HepG2 (cell line): ENCODE measurements around the gene MTHFD2L. TPM values are rescaled to one million over a fixed set of nuclear protein-coding genes. Genes with fewer than 3 reads are reported as not detected.

ENCODE experiments used
- ATAC-seq: fragments of 200-7000 bp; cut with Tn5 transposase; 3 replicates; pipeline ENCODE4 v1.9.1; 2020; ENCODE audit warnings: mild to moderate bottlenecking, moderate library complexity
- BruUV-seq: library from RNA; stranded (reverse); fragments of 400-500 nt; replicated peaks from 2 replicates; lab custom pipeline; 2021; lab: Mats Ljungman, UMichigan
- CTCF ChIA-PET: fragments of 300-600 bp; formaldehyde crosslinking; extraction: SDS; loops from one replicate; lab custom pipeline; 2021; ENCODE audit warnings: low total read pairs, inconsistent platforms, low intra/inter-chr PET ratio; lab: Yijun Ruan, JAX
- POLR2A ChIA-PET: fragments of 350-600 bp; sonication (Branson Sonifier 250); formaldehyde crosslinking; loops from one replicate; lab custom pipeline; 2020; ENCODE audit warnings: antibody characterized with exemption, inconsistent platforms; lab: Yijun Ruan, JAX
- DNase-seq: peaks from one replicate; pipeline ENCODE4 v3.0.0-alpha.2; 2015; ENCODE audit warnings: low spot score
- FAIRE-seq: peaks from 3 replicates; lab custom pipeline; 2011; peaks lifted over from hg19 to GRCh38; lab: Jason Lieb, UNC
- H2AFZ ChIP-seq: one replicate; pipeline ENCODE4 v1.6.1; 2011; ENCODE audit warnings: low read length, inconsistent platforms
- H3K27ac ChIP-seq: fragments of 300-600 bp; 3 replicates; pipeline ENCODE4 v1.8.0; 2011; ENCODE audit warnings: mixed run types, mild to moderate bottlenecking, mixed read lengths, low read length, inconsistent platforms; ENCODE audit not compliant: insufficient read depth; ENCODE audit errors: extremely low read length
- H3K27me3 ChIP-seq, 2 experiments: fragments of 200-600 bp in 1 of 2; 2 replicates in 1 of 2; 3 replicates in 1 of 2; pipeline versions ENCODE4 v1.6.0 to v1.8.0; 2011; ENCODE audit warnings: low read length in 2 of 2, mild to moderate bottlenecking in 2 of 2, moderate library complexity in 2 of 2, inconsistent platforms in 1 of 2; ENCODE audit not compliant: insufficient read depth in 2 of 2, control insufficient read depth in 1 of 2
- H3K36me3 ChIP-seq, 2 experiments: fragments of 200-600 bp in 1 of 2; replicated peaks in 1 of 2; 2 replicates in 1 of 2; 3 replicates in 1 of 2; pipeline versions ENCODE4 v1.5.1 to v1.8.0; 2011; ENCODE audit warnings: low read length in 2 of 2, inconsistent platforms in 1 of 2; ENCODE audit not compliant: insufficient read depth in 2 of 2, control insufficient read depth in 1 of 2
- H3K4me1 ChIP-seq: 2 replicates; pipeline ENCODE4 v1.5.1; 2012; ENCODE audit warnings: low read length, inconsistent platforms; ENCODE audit not compliant: insufficient read depth
- H3K4me2 ChIP-seq: 2 replicates; pipeline ENCODE4 v1.6.0; 2011; ENCODE audit warnings: low read depth, low read length, inconsistent platforms
- H3K4me3 ChIP-seq, 3 experiments: fragments of 200-600 bp in 1 of 3; sonication (generic), shearing (Covaris generic) in 1 of 3; replicated peaks in 1 of 3; 2 replicates each; pipeline ENCODE4 v1.5.1; 2011 to 2016; ENCODE audit warnings: low read length in 3 of 3, inconsistent platforms in 2 of 3, low read depth in 2 of 3, mild to moderate bottlenecking in 2 of 3, control low read depth in 1 of 3, mixed read lengths in 1 of 3; ENCODE audit not compliant: insufficient read depth in 1 of 3
- H3K79me2 ChIP-seq: one replicate; pipeline ENCODE4 v1.6.1; 2011; ENCODE audit warnings: low read length, inconsistent platforms; ENCODE audit not compliant: insufficient read depth
- H3K9ac ChIP-seq: 2 replicates; pipeline ENCODE4 v1.6.0; 2011; ENCODE audit warnings: mild to moderate bottlenecking, low read depth, low read length, inconsistent platforms; ENCODE audit not compliant: insufficient read depth
- H3K9me3 ChIP-seq: 2 replicates; pipeline ENCODE4 v1.5.1; 2012; ENCODE audit warnings: mild to moderate bottlenecking, low read length
- H4K20me1 ChIP-seq: 2 replicates; pipeline ENCODE4 v1.6.0; 2011; ENCODE audit warnings: inconsistent platforms, mild to moderate bottlenecking, low read length, moderate library complexity; ENCODE audit not compliant: insufficient read depth
- ELF3 ChIP-seq: IDR thresholded peaks from 2 replicates; pipeline ENCODE4 v1.6.1; 2016; ENCODE audit warnings: missing genetic modification reagents, missing compliant biosample characterization
- ETV5 ChIP-seq: IDR thresholded peaks from 2 replicates; pipeline ENCODE4 v1.6.1; 2018; ENCODE audit warnings: missing biosample characterization, missing genetic modification reagents, inconsistent platforms, borderline replicate concordance
- NPAS2 ChIP-seq: sonication (generic); formaldehyde crosslinking; IDR thresholded peaks from 2 replicates; pipeline ENCODE4 v1.8.0; 2022; ENCODE audit warnings: mild to moderate bottlenecking, missing genetic modification reagents, borderline replicate concordance
- NR0B2 ChIP-seq: sonication (generic); formaldehyde crosslinking; IDR thresholded peaks from 2 replicates; pipeline ENCODE4 v1.4.0; 2020; ENCODE audit warnings: mild to moderate bottlenecking, missing genetic modification reagents
- PRDM10 ChIP-seq: sonication (generic); formaldehyde crosslinking; IDR thresholded peaks from 2 replicates; pipeline ENCODE4 v1.4.0; 2020; ENCODE audit warnings: low read depth, missing genetic modification reagents
- RARA ChIP-seq: IDR thresholded peaks from 2 replicates; pipeline ENCODE4 v1.6.1; 2016; ENCODE audit warnings: missing genetic modification reagents, missing compliant biosample characterization
- REPIN1 ChIP-seq: sonication (generic); formaldehyde crosslinking; IDR thresholded peaks from 2 replicates; pipeline ENCODE4 v1.8.0; 2022; ENCODE audit warnings: missing genetic modification reagents, low read depth, mild to moderate bottlenecking, borderline replicate concordance
- SNAPC4 ChIP-seq: sonication (generic); formaldehyde crosslinking; IDR thresholded peaks from 2 replicates; pipeline ENCODE4 v1.4.0; 2020; ENCODE audit warnings: mild to moderate bottlenecking, missing genetic modification reagents
- TARDBP ChIP-seq: sonication (generic); formaldehyde crosslinking; IDR thresholded peaks from 2 replicates; pipeline ENCODE4 v1.8.0; 2022; ENCODE audit warnings: mild to moderate bottlenecking, missing genetic modification reagents
- ZBTB26 ChIP-seq: IDR thresholded peaks from 2 replicates; pipeline ENCODE4 v1.6.1; 2016; ENCODE audit warnings: missing compliant biosample characterization, missing genetic modification reagents, borderline replicate concordance
- ZC3H13 ChIP-seq: sonication (generic); formaldehyde crosslinking; IDR thresholded peaks from 2 replicates; pipeline ENCODE4 v1.8.1; 2023; ENCODE audit warnings: mild to moderate bottlenecking, missing genetic modification reagents, moderate library complexity
- ZNF264 ChIP-seq: sonication (generic); formaldehyde crosslinking; IDR thresholded peaks from 2 replicates; pipeline ENCODE4 v1.4.0; 2020; ENCODE audit warnings: missing genetic modification reagents
- ZNF337 ChIP-seq: sonication (generic); formaldehyde crosslinking; IDR thresholded peaks from 2 replicates; pipeline ENCODE4 v1.5.1; 2020; ENCODE audit warnings: missing genetic modification reagents, low read depth, mild to moderate bottlenecking, borderline replicate concordance
- WGBS: methylation state at CpG from one replicate; pipeline ENCODE4 v1.1.6; 2017; ENCODE audit warnings: low lambda C conversion rate; 5-methylcytosine and 5-hydroxymethylcytosine counted together
- in situ Hi-C: cut with HindIII; loops from 2 replicates; pipeline ENCODE4 v1.10.0; 2017; ENCODE audit warnings: low pct_unique_long_range_greater_than_20kb; ENCODE audit not compliant: extremely low pct_ligation_motif_present
- intact Hi-C: fragments of 100-400 bp; cut with micrococcal nuclease; formaldehyde crosslinking; loops from one replicate; pipeline ENCODE4 v1.10.0; 2022; ENCODE audit not compliant: unreplicated experiment
- polyA plus RNA-seq, 8 experiments: library from polyadenylated mRNA; depleted of rRNA in 3 of 8; stranded (reverse) in 7 of 8; unstranded in 1 of 8; fragments of >200 nt; fragmentation: Illumina TruSeq in 4 of 8; extraction: Trizol in 4 of 8; gene quantifications; 2 replicates each; pipeline versions ENCODE4 v1.2.1 to v1.2.3, GENCODE V29; 2011 to 2016; ENCODE audit warnings: low read depth in 4 of 8, missing spikeins in 1 of 8, mixed read lengths in 1 of 8; ENCODE audit not compliant: insufficient read depth in 1 of 8
- total RNA-seq, 5 experiments: library from RNA; depleted of rRNA; stranded (reverse); fragments of >200 nt; fragmentation: Illumina TruSeq; extraction: Trizol; gene quantifications; 2 replicates each; pipeline ENCODE4 v1.2.3, GENCODE V29; 2016; ENCODE audit warnings: low read depth in 1 of 5

Gene MTHFD2L
- total and polyA plus RNA-seq, 2 of the 13 experiments (the other 11 are each of a cell fraction or from before 2014, with no cell fraction given) = 10.5 to 14.9 TPM

- BruUV-seq = no TSS peak
- TF ChIP-seq ETV5 (CRISPR knock-in tag) = no peak
- TF ChIP-seq ELF3 = no peak
- TF ChIP-seq SNAPC4 (CRISPR knock-in tag) = no peak
- no peak for TF ChIP-seq NR0B2 (CRISPR knock-in tag)
- no peak for TF ChIP-seq ZC3H13 (CRISPR knock-in tag)
- TF ChIP-seq ZNF337 (CRISPR knock-in tag) = no peak
- TF ChIP-seq RARA = no peak
- no peak for TF ChIP-seq ZBTB26 (CRISPR knock-in tag)
- no peak for TF ChIP-seq PRDM10 (CRISPR knock-in tag)
- TF ChIP-seq TARDBP (CRISPR knock-in tag) = no peak
- TF ChIP-seq REPIN1 (CRISPR knock-in tag) = no peak
- TF ChIP-seq NPAS2 = no peak
- TF ChIP-seq ZNF264 (CRISPR knock-in tag) = no peak
Observed at GRCh38 chr4:74109116-74109869, 48.6 kb upstream of the MTHFD2L start.

More at GRCh38 chr4:74109116-74109869, 48.6 kb upstream of the MTHFD2L start:
- no peak overlapping the region for H3K9ac ChIP-seq
- no peak for FAIRE-seq
- no peak overlapping the region for H3K4me3 ChIP-seq
- intact Hi-C loops = no loop called here
- no peaks in the 10 kb centered on the region for H3K36me3 ChIP-seq
- H3K9me3 ChIP-seq = no peaks in the 10 kb centered on the region
- peaks cover 10% of the 10 kb centered on the region; the same call in 1 of the 2 replicates for H3K4me1 ChIP-seq
- WGBS = 10% methylated on average over 3 of the region's 3 CpGs
- H2AFZ ChIP-seq = no peak overlapping the region
- H4K20me1 ChIP-seq = no peaks in the 10 kb centered on the region
- ChIA-PET POLR2A (no interaction called here), CTCF (no interaction called here)
- no peak for DNase-seq
- H3K4me2 ChIP-seq = no peak overlapping the region
- H3K27ac ChIP-seq = no peak overlapping the region
- H3K79me2 ChIP-seq = no peaks in the 10 kb centered on the region
- in situ Hi-C loops = no loop called here
- no peak; the same call in 2 of the 3 replicates for ATAC-seq
- H3K27me3 ChIP-seq = no peaks in the 10 kb centered on the region
